ENCODE measurements around the gene ABHD18.

Gene ABHD18

DNA sequence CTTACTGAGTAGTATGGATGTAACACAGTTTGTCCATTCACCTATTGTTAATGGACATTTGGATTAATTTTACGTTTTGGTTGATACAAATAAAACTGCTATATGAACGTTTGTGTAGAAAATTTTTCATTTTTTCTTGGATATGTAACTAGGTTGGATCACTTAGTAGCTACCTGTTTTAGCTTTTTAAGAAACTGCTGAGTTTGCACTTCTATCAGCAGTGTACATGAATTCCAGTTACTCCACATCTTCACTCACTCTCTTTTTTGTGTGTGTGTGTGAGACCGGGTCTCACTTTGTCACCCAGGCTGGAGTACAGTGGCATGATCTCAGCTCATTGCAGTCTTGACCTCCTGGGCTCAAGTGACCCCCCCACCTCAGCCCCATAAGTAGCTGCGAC lies 111.3 kb downstream of the ABHD18 start:
- DNase-seq = no peak
- Histone ChIP-seq H3K27me3 (ENCODE audit: insufficient read depth, low read depth, severe bottlenecking) (no peaks in the 10 kb centered on the region), H3K9me3 (ENCODE audit: severe bottlenecking) (no peaks in the 10 kb centered on the region), H3K4me3 (ENCODE audit: low read depth, low read length) (no peak overlapping the region), H3K36me3 (peaks cover 56% of the 10 kb centered on the region), H3K27ac (no peak overlapping the region)
- TF ChIP-seq, protein P1, sequence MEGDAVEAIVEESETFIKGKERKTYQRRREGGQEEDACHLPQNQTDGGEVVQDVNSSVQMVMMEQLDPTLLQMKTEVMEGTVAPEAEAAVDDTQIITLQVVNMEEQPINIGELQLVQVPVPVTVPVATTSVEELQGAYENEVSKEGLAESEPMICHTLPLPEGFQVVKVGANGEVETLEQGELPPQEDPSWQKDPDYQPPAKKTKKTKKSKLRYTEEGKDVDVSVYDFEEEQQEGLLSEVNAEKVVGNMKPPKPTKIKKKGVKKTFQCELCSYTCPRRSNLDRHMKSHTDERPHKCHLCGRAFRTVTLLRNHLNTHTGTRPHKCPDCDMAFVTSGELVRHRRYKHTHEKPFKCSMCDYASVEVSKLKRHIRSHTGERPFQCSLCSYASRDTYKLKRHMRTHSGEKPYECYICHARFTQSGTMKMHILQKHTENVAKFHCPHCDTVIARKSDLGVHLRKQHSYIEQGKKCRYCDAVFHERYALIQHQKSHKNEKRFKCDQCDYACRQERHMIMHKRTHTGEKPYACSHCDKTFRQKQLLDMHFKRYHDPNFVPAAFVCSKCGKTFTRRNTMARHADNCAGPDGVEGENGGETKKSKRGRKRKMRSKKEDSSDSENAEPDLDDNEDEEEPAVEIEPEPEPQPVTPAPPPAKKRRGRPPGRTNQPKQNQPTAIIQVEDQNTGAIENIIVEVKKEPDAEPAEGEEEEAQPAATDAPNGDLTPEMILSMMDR (IDR thresholded peaks at IDR 0.05; ENCODE audit: low read depth, low read length) = no peak

Data from WERI-Rb-1 (cell line).